WTC11 (cell line): ENCODE results near the gene ABCD3.

Source experiments
- CREB1 ChIP-seq: sonication (generic); formaldehyde crosslinking; IDR thresholded peaks from 2 replicates; pipeline ENCODE4 v1.8.0; 2023; ENCODE audit warnings: mild to moderate bottlenecking, missing genetic modification reagents
- CTCF ChIP-seq: fragments of 200-600 bp; IDR thresholded peaks from 2 replicates; pipeline ENCODE4 v1.8.0; 2022; ENCODE audit warnings: antibody characterized with exemption
- FOXP4 ChIP-seq: sonication (generic); formaldehyde crosslinking; IDR thresholded peaks from 2 replicates; pipeline ENCODE4 v1.8.0; 2022; ENCODE audit warnings: mild to moderate bottlenecking, missing genetic modification reagents
- HMGXB4 ChIP-seq: sonication (generic); formaldehyde crosslinking; IDR thresholded peaks from 2 replicates; pipeline ENCODE4 v1.8.1; 2023; ENCODE audit warnings: mild to moderate bottlenecking, moderate library complexity, missing genetic modification reagents
- RELA ChIP-seq: sonication (generic); formaldehyde crosslinking; IDR thresholded peaks from 2 replicates; pipeline ENCODE4 v1.8.1; 2022; ENCODE audit warnings: missing genetic modification reagents, mild to moderate bottlenecking, borderline replicate concordance
- TEAD4 ChIP-seq: sonication (generic); formaldehyde crosslinking; IDR thresholded peaks from 2 replicates; pipeline ENCODE4 v1.8.0; 2022; ENCODE audit warnings: mild to moderate bottlenecking, missing genetic modification reagents
- TP53 ChIP-seq: sonication (generic); formaldehyde crosslinking; IDR thresholded peaks from 2 replicates; pipeline ENCODE4 v1.8.1; 2023; ENCODE audit warnings: mild to moderate bottlenecking, missing genetic modification reagents
- USF1 ChIP-seq: sonication (generic); formaldehyde crosslinking; IDR thresholded peaks from 2 replicates; pipeline ENCODE4 v1.8.0; 2022; ENCODE audit warnings: mild to moderate bottlenecking, missing genetic modification reagents
- USF2 ChIP-seq: sonication (generic); formaldehyde crosslinking; IDR thresholded peaks from 2 replicates; pipeline ENCODE4 v1.8.1; 2023; ENCODE audit warnings: mild to moderate bottlenecking, missing genetic modification reagents, moderate library complexity

- TF ChIP-seq TP53 (CRISPR knock-in tag) (no peak), CTCF (no peak), HMGXB4 (CRISPR knock-in tag) (no peak), USF1 (CRISPR knock-in tag) (no peak), FOXP4 (CRISPR knock-in tag) (no peak), RELA (CRISPR knock-in tag) (no peak), CREB1 (CRISPR knock-in tag) (no peak), USF2 (no peak), TEAD4 (CRISPR knock-in tag) (no peak)
Observed at GRCh38 chr1:94549706-94550105, 131.5 kb downstream of the ABCD3 start.
